ENCODE data around the gene TMEM130. TPM values are rescaled to one million over a fixed set of nuclear protein-coding genes. Genes with fewer than 3 reads are reported as not detected.

The TMEM130 gene
- polyA plus RNA-seq, 1 donor from 2014 or later, result 12.3 TPM

DNA sequence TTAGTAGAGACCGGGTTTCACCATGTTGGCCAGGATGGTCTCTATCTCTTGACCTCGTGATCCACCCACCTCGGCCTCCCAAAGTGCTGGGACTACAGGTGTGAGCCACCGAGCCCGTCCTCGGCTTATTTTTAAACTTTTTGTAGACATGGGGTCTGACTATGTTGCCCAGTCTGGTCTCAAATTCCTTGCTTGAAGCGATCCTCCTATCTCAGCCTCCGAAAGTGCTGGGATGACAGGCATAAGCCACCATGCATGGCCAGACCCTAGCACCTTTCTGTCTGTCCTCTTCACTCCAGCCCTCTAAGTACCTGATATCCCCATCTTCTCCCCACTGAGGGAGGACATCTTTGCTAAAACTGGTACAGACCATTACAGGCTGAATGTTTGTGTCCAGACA is 41.4 kb downstream of the TMEM130 start:
- H3K36me3 ChIP-seq (ENCODE audit: insufficient read depth, low read length), result no peaks in the 10 kb centered on the region
- no peaks in the 10 kb centered on the region for H3K9me3 ChIP-seq (ENCODE audit: low read length)
- H3K4me2 ChIP-seq (ENCODE audit: low read length), result no peak overlapping the region
- TF ChIP-seq EZH2 (IDR thresholded peaks at IDR 0.05; ENCODE audit: borderline replicate concordance, insufficient read depth, low read length, poor library complexity, severe bottlenecking) (no peak), POLR2AphosphoS5 (IDR thresholded peaks at IDR 0.05) (no peak), MXI1 (conservative IDR thresholded peaks at IDR 0.05; ENCODE audit: poor library complexity, severe bottlenecking) (no peak), SMC3 (conservative IDR thresholded peaks at IDR 0.05; ENCODE audit: poor library complexity) (no peak), RAD21 (conservative IDR thresholded peaks at IDR 0.05) (no peak)
- TF ChIP-seq, protein P1, sequence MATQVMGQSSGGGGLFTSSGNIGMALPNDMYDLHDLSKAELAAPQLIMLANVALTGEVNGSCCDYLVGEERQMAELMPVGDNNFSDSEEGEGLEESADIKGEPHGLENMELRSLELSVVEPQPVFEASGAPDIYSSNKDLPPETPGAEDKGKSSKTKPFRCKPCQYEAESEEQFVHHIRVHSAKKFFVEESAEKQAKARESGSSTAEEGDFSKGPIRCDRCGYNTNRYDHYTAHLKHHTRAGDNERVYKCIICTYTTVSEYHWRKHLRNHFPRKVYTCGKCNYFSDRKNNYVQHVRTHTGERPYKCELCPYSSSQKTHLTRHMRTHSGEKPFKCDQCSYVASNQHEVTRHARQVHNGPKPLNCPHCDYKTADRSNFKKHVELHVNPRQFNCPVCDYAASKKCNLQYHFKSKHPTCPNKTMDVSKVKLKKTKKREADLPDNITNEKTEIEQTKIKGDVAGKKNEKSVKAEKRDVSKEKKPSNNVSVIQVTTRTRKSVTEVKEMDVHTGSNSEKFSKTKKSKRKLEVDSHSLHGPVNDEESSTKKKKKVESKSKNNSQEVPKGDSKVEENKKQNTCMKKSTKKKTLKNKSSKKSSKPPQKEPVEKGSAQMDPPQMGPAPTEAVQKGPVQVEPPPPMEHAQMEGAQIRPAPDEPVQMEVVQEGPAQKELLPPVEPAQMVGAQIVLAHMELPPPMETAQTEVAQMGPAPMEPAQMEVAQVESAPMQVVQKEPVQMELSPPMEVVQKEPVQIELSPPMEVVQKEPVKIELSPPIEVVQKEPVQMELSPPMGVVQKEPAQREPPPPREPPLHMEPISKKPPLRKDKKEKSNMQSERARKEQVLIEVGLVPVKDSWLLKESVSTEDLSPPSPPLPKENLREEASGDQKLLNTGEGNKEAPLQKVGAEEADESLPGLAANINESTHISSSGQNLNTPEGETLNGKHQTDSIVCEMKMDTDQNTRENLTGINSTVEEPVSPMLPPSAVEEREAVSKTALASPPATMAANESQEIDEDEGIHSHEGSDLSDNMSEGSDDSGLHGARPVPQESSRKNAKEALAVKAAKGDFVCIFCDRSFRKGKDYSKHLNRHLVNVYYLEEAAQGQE (IDR thresholded peaks at IDR 0.05; ENCODE audit: borderline replicate concordance), result no peak
- no peaks in the 10 kb centered on the region for H3K27me3 ChIP-seq (ENCODE audit: insufficient read depth, low read depth, low read length)
- no peak overlapping the region for H3K9ac ChIP-seq (ENCODE audit: low read length)
- H3K27ac ChIP-seq (ENCODE audit: low read length), result no peak overlapping the region
- H3K79me2 ChIP-seq (replicated peaks; ENCODE audit: insufficient read depth, low read length), result no peaks in the 10 kb centered on the region
- no peaks in the 10 kb centered on the region for H3K9me2 ChIP-seq (ENCODE audit: insufficient read depth, low read length)
- no peaks in the 10 kb centered on the region for H4K20me1 ChIP-seq (ENCODE audit: insufficient read depth)
- no peak overlapping the region for H2AFZ ChIP-seq (ENCODE audit: low read depth, low read length)
- H3K4me3 ChIP-seq (ENCODE audit: low read length), result no peak overlapping the region
- H3F3A ChIP-seq (ENCODE audit: insufficient read depth, low read length, poor library complexity, severe bottlenecking), result no peaks in the 10 kb centered on the region

DNA sequence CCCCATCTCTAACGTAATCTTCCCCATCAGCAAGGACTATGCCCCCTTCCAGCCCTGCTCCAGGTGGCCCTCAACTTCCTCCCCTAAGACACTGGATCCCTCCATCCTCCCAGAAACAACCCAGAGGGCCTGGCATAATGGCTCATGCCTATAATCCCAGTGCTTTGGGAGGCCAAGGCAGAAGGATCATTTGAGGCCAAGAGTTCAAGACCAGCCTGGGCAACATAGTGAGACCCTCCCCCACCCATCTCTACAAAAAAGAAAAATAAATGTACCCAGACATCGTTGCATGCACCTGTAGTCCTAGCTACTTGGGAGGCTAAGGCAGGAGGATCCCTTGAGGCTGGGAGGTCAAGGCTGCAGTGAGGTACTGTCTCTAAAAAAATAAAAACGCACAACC is 42.6 kb downstream of the TMEM130 start:
- Histone ChIP-seq H3K27ac (ENCODE audit: low read length) (no peak overlapping the region), H3K4me3 (ENCODE audit: low read length) (no peak overlapping the region), H3K9me2 (ENCODE audit: insufficient read depth, low read length) (no peaks in the 10 kb centered on the region), H3K9ac (ENCODE audit: low read length) (no peak overlapping the region), H2AFZ (ENCODE audit: low read depth, low read length) (no peak overlapping the region), H3K9me3 (ENCODE audit: low read length) (no peaks in the 10 kb centered on the region), H3K27me3 (ENCODE audit: insufficient read depth, low read depth, low read length) (no peaks in the 10 kb centered on the region), H3K4me2 (ENCODE audit: low read length) (no peak overlapping the region), H3F3A (ENCODE audit: insufficient read depth, low read length, poor library complexity, severe bottlenecking) (no peaks in the 10 kb centered on the region), H3K79me2 (replicated peaks; ENCODE audit: insufficient read depth, low read length) (no peaks in the 10 kb centered on the region), H4K20me1 (ENCODE audit: insufficient read depth) (no peaks in the 10 kb centered on the region), H3K36me3 (ENCODE audit: insufficient read depth, low read length) (no peaks in the 10 kb centered on the region)
- TF ChIP-seq, protein P2, sequence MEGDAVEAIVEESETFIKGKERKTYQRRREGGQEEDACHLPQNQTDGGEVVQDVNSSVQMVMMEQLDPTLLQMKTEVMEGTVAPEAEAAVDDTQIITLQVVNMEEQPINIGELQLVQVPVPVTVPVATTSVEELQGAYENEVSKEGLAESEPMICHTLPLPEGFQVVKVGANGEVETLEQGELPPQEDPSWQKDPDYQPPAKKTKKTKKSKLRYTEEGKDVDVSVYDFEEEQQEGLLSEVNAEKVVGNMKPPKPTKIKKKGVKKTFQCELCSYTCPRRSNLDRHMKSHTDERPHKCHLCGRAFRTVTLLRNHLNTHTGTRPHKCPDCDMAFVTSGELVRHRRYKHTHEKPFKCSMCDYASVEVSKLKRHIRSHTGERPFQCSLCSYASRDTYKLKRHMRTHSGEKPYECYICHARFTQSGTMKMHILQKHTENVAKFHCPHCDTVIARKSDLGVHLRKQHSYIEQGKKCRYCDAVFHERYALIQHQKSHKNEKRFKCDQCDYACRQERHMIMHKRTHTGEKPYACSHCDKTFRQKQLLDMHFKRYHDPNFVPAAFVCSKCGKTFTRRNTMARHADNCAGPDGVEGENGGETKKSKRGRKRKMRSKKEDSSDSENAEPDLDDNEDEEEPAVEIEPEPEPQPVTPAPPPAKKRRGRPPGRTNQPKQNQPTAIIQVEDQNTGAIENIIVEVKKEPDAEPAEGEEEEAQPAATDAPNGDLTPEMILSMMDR (IDR thresholded peaks at IDR 0.05; ENCODE audit: poor library complexity, severe bottlenecking), result no peak
- TF ChIP-seq RAD21 (conservative IDR thresholded peaks at IDR 0.05) (no peak), POLR2AphosphoS5 (IDR thresholded peaks at IDR 0.05) (no peak), EP300 (conservative IDR thresholded peaks at IDR 0.05; ENCODE audit: poor library complexity, severe bottlenecking) (no peak)
- TF ChIP-seq, protein P1 (IDR thresholded peaks at IDR 0.05; ENCODE audit: borderline replicate concordance), result no peak

All from neural cell (in vitro differentiated cells).